Muscle of back (tissue), 11 donors: ENCODE results near the gene GLI3. TPM values are rescaled to one million over a fixed set of nuclear protein-coding genes. Genes with fewer than 3 reads are reported as not detected.

Experiments used
- DNase-seq, 3 donors: peaks; one replicate each; pipeline versions ENCODE4 v3.0.0 to v3.0.0-alpha.2; 2013
- polyA plus RNA-seq, 10 donors: library from polyadenylated mRNA; unstranded; fragments of 120-200 nt; gene quantifications; one replicate each; pipeline ENCODE4 v1.2.1, GENCODE V29; 2013; ENCODE audit not compliant: insufficient read length in 10 of 10

GLI3 gene
- polyA plus RNA-seq, 10 donors, result 12.5 to 31.8 (median 15.0) TPM

- no peak for DNase-seq
Observed at GRCh38 chr7:42011846-42012245, 225.2 kb downstream of the GLI3 start.

DNA sequence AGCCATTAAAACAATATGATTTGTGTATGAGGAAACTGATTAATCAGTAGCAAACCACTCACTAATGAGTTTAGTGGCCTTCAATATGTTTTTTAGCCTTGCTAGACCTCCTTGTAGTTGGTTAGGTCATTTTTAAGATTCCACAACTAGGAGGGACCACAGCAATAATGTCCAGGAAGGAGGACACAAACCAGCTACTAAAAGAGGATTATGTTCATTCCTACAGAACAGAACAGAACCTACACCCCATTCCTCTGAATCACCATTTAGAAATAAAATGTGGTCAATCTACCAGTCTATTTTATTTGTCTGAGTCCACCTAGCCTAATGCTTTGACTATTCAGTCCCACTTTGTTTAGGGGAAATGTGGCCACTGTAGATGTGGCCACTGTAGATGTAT is 226.3 kb downstream of the GLI3 start:
- DNase-seq, result no peak

DNA sequence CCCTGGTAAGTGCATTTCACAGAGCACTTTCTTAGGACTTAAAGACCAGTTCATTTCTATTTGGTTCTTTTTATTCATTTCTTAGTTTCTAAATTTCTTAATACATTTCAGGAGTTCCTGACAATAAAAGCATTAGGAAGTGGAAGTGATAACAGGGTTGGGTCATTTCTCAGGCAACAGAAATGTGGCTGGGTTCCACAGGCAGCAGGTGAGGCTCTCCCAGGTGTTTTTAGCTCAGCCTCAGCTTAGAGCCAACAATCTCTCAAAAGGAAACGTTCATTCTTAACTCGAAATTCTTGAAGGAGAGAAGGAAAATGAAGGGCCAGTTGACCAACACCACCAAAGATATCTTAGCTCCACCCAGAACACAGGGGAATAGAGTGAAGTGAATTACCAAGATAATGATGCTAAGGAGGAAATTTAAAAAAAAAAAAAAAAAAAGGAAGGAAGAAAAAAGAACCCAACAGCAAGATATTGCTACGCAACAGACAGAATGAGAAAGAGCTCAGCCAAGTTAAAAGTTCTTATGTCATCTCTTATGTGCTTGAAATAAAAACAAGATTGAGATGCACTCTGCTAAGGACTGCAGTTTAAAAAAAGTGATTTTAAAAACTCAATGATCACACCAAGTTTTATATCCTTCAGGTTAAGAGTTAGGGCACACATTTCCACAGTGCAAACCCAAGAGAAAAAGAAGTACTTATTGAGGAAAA is 230.1 kb downstream of the GLI3 start:
- DNase-seq, result no peak

DNA sequence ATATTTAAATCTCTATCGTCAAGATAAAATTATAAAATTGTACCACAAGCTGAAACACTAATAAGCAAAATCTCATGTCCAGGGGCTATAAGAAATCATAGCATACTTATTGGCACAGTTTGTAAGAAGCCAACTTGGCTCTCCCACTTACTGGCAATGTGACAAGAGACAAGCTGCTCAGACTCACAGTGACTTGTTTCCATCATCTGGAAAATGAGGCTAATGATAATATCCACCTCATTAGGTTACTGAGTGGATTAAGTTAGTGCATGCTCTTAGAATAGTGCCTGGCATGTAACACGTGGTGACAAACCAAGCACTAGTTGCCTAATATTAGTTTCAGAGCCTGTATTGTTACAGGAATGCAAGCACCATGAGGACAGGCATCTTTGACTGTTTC is 234.4 kb downstream of the GLI3 start:
- no peak for DNase-seq

- DNase-seq, result no peak
Observed at GRCh38 chr7:41999736-42000283, 237.2 kb downstream of the GLI3 start.

DNA sequence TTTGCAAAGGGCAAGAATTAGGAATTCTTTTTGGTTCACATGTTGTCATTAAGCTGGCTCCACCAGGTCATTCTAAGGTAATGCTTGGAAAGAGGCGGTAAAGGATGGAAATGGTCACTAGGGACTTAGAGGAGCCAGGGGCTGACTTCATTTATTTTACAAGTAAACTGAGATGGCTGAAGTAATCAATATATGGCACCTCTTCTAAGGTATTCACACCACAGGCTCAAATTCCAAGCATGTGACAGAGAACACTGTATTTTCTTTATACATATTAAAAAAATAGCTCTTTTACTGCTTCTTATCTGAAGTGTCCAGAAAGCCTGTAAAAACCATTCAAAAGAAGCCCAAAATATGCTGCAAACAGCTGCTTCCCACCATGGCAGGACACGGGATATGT is 239.0 kb downstream of the GLI3 start:
- DNase-seq, result no peak

GRCh38 chr7:41997151-41997550 is 239.9 kb downstream of the GLI3 start:
- no peak for DNase-seq

DNA sequence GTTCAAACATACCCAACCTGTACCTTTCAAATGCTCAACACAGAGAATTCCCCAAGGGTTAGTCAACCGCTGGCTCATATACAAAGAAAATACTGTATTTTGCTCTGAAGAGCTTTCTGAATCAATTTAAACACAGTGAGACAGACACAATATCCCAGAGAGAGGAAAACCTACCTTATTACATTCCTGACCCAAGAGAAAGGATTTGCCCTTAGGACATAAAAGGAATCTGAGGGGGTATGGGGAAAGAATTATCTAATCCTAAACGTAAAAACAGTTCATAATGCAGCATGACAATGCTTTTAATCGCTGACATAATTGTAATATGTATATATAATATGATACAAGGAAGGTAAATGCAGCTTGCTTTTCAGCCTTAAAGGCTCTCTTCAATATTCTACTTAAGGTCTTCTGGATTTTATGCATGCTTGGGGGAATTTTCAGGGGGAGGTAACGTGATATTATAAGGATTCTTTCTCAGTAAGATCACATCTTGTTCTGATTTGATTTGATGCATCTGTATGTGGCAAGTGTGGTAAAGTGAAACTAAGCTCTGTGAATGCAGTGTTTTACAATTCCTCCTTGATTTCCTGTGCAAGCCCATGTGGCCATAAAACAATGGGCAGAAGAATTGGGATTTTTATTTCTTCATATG is 240.5 kb downstream of the GLI3 start:
- peak in 2 of 3 donors; percentile 61 to 72 for DNase-seq

DNA sequence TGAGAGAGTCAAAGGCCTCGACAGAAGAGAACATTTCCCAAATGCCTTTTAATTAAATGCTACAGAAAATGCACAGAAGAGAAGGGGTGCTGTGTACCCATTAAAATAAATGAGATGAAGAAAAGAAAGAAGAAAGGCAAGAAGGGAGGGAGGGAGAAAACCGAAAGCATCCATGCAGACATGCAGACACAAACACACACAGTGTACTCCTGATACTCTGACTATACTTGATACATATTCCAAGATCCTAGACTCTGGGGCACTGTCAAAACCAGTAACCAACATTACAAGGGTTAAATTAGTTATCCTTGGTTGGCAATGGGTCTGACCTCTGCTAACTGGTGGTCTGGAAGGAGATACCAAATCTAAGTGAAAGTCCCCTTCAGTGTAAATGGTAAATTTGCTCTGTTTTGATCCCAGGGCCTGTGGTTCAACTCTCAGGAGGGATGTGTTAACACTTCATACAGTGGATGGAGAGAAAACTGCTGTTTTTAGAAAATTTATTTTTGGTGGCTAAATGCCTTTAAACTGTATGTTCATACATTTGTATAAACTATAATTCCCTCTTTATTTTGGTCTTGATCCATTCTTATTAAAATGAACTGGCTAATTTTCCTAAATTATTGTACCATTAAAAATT is 241.3 kb downstream of the GLI3 start:
- DNase-seq, result no peak

DNA sequence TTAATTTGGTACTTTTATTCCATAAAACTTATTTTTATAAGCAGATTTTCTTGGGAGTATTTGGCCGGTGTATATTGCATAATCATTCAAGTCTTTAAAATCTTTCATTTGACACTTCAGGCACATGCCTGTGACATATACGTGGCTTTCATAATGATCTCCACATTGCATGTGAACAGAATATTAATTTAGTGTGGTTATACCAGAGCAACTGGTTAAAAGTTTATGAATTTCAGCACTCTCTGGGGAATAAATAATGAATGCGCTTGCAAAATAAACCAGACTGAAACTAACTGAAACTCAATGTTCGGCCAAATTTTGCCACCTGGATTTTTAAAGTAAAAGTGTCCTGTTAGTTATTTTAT is 242.3 kb downstream of the GLI3 start:
- peak in 1 of 3 donors; percentile 76 for DNase-seq

DNA sequence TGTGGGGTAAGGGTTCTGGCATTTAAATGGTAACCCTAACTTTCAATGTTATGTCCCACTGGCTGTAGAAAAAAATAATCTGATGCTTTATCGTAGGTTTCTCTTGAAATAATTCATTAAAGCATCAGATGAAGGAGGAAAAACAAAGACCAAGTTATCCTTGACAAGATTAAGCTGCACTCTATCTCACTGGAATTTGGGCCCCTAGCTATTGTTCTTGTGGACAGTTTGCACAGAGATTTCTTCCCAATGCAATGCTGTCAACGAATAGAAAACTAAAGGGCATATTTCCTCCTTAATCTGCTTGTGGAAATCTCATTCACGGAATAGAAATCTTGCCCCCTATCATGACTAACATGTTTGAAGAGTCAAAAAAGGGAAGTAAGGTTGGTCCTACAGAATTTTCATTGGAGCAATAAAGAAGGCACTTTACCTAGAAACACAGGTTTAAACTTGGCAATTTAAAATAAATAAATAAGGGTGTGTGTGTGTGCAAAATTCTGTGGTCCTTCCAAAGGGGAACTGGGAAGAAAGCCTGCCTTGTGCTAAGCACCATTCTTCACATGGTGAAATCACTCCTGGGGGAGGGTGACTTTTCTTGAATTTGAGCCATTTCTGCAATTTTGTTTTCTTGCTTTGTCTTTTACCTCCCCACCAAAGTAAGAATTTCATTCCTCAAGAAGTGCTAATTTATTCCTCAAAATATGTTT is 242.8 kb downstream of the GLI3 start:
- no peak for DNase-seq

- DNase-seq, result peak; percentile 46 to 87 (median 84)
Observed at GRCh38 chr7:41992881-41993867, 243.8 kb downstream of the GLI3 start.

DNA sequence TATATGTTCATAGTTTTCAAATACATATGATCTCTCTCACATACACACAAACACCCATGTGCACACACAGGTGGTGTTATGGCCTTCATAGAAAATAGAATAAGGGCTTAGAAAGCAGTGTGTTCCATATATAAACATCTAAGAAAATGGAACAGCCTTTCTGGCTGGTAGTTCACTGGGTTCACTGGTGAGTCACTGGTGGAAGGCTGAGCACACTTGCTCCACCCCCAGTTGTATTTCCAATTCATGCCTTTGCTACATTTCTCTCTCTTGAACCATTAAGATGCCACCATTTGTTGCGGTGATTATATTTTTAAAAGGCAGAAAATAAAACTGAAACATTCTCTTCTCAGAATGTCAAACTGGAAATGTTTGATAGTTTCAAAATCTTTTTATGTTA is 252.1 kb downstream of the GLI3 start:
- no peak for DNase-seq

DNA sequence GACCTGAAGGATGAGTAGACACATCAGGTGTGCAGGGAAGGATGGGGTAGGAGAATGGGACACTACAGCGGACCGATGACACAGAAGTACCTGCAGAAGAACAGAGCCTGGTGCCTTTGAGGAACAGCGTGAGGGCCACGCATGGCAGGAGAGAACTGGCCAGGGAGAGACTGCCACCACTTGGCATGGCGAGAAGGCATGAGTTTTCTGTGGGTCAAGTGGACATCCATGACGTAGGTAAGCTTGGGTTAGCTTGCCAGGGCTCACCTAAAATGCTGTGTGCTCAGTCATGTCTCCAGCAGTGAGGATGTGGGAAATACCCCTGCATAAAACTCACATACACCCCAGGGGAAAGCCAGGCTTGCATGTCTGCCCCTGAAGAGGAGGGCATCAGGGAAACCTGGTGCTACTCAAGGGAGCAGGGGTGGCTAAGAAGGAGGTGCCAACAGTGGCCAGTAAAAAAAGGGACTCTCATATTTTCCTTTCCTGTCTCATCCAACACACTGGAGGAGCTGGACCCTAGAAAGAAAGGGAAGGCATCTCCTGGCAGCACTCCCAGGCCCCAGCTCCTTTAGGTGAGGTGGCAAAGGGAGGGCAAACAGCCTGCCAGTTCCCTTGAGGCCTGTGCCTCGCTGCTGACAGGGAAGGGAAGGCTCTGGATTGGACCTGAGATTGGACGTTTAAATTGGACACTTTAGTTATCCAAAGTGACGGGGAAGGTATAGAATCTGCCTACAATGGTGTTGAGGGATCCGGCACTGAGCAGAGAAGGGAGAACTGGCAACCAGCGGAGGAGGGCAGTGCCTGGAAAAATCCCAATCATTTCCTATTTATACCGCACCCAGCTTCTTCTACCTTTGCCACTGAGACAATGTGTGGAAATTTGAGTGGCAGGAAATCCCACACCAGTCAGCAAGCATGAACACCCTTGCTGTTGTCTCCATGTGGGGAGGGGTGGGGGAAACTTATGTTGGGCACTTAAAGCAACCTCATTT is 255.7 kb downstream of the GLI3 start:
- DNase-seq, result no peak

DNA sequence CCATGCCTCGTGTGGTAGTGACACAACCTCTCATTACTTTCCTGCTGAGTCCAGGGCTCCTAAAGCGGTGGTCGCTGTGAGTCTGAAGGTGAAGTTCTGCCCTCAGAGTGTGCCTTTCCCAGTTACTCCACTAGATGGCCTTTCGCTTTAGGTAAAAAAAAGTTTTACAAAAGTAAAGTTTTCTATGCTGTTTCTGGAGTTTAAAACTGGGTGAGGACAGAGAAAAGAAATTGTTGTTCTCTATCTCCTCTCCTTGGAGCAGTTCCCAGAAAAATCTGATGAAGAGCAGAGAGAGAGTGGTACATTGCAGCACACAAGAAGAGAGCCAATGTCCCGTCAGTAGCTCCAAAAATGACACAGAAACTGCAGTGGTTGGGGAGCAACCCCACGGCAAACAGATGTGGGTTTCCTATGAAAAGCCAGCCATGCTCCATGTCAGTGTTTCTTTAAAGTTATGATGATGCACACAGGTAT is 257.1 kb downstream of the GLI3 start:
- DNase-seq, result peak; percentile 65 to 87 (median 67)

- no peak for DNase-seq
Observed at GRCh38 chr7:41978858-41979257, 258.2 kb downstream of the GLI3 start.

- no peak for DNase-seq
Observed at GRCh38 chr7:41977661-41978060, 259.3 kb downstream of the GLI3 start.

DNA sequence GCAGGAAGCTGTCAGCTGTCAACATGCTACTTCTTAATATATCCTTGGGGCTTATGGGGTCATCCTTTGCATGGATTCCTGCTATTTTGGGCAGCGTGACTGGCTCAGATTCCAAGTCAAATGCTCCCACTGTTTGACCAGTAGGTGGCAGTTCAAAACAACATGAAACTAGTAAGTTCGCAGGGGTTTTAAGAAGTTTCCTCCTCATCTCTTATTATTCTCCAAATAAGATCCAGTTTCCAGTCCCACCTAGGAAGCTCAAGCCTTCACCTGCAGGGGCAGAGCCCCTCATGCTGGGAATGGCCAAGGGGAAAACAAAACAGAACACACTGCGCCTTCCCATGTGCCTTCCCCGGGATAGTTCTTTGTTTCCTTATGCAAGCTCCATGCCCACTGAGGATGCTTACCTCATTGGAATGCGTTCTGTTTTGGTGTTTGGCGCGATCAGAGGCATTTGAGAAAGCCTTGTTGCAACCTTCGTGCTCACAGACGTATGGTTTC is 259.8 kb downstream of the GLI3 start:
- DNase-seq, result peak; percentile 66 to 82 (median 78)

GRCh38 chr7:41976411-41976810 is 260.6 kb downstream of the GLI3 start:
- no peak for DNase-seq
